ENCODE data around the gene BAIAP2. TPM values are rescaled to one million over a fixed set of nuclear protein-coding genes. Genes with fewer than 3 reads are reported as not detected.
A peak's percentile ranks its signal among the peaks of the same experiment; 100 is the strongest.

BAIAP2 gene
- polyA plus RNA-seq, 1 donor from 2014 or later = 17.5 TPM

DNA sequence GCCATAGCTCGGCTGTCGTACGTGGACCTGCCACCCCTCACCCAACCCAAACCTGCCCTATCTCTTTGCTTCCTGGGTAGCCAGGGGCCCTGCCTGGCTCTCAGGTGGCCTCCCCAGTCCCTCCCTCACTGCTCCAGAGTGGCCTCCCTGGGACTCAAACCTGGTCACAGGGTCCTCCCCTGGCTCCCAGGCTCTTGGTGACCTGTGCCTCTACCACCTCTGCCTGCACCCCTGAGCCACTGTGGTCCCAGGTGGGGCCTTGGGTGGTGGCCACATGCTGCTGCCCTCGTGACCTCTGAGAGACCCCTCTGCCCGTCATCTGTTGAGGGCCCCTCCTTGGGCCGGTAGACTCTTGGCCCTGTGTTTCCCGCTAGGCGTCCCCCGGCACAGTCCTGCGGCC, 65.7 kb downstream of the BAIAP2 start:
- Histone ChIP-seq H2AFZ (ENCODE audit: low read depth, low read length) (no peak overlapping the region), H3K27me3 (ENCODE audit: insufficient read depth, low read depth, low read length) (no peaks in the 10 kb centered on the region), H3K4me3 (ENCODE audit: low read length) (no peak overlapping the region), H3K9ac (ENCODE audit: low read length) (no peak overlapping the region), H3K36me3 (ENCODE audit: insufficient read depth, low read length) (no peaks in the 10 kb centered on the region), H3K9me2 (ENCODE audit: insufficient read depth, low read length) (no peaks in the 10 kb centered on the region), H3K79me2 (replicated peaks; ENCODE audit: insufficient read depth, low read length) (no peaks in the 10 kb centered on the region), H3K27ac (ENCODE audit: low read length) (no peak overlapping the region), H4K20me1 (ENCODE audit: insufficient read depth) (no peaks in the 10 kb centered on the region), H3F3A (ENCODE audit: insufficient read depth, low read length, poor library complexity, severe bottlenecking) (peaks cover 4% of the 10 kb centered on the region), H3K4me2 (ENCODE audit: low read length) (no peak overlapping the region), H3K9me3 (ENCODE audit: low read length) (no peaks in the 10 kb centered on the region)
- TF ChIP-seq POLR2AphosphoS5 (IDR thresholded peaks at IDR 0.05) = no peak
- no peak for TF ChIP-seq RAD21 (conservative IDR thresholded peaks at IDR 0.05)
- TF ChIP-seq EZH2 (IDR thresholded peaks at IDR 0.05; ENCODE audit: borderline replicate concordance, insufficient read depth, low read length, poor library complexity, severe bottlenecking) = no peak
- TF ChIP-seq MXI1 (conservative IDR thresholded peaks at IDR 0.05; ENCODE audit: poor library complexity, severe bottlenecking) = no peak
- TF ChIP-seq SMC3 (conservative IDR thresholded peaks at IDR 0.05; ENCODE audit: poor library complexity) = no peak
- TF ChIP-seq, protein P1, sequence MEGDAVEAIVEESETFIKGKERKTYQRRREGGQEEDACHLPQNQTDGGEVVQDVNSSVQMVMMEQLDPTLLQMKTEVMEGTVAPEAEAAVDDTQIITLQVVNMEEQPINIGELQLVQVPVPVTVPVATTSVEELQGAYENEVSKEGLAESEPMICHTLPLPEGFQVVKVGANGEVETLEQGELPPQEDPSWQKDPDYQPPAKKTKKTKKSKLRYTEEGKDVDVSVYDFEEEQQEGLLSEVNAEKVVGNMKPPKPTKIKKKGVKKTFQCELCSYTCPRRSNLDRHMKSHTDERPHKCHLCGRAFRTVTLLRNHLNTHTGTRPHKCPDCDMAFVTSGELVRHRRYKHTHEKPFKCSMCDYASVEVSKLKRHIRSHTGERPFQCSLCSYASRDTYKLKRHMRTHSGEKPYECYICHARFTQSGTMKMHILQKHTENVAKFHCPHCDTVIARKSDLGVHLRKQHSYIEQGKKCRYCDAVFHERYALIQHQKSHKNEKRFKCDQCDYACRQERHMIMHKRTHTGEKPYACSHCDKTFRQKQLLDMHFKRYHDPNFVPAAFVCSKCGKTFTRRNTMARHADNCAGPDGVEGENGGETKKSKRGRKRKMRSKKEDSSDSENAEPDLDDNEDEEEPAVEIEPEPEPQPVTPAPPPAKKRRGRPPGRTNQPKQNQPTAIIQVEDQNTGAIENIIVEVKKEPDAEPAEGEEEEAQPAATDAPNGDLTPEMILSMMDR (IDR thresholded peaks at IDR 0.05; ENCODE audit: poor library complexity, severe bottlenecking) = no peak
- TF ChIP-seq EP300 (conservative IDR thresholded peaks at IDR 0.05; ENCODE audit: poor library complexity, severe bottlenecking) = no peak
- TF ChIP-seq, protein P2, sequence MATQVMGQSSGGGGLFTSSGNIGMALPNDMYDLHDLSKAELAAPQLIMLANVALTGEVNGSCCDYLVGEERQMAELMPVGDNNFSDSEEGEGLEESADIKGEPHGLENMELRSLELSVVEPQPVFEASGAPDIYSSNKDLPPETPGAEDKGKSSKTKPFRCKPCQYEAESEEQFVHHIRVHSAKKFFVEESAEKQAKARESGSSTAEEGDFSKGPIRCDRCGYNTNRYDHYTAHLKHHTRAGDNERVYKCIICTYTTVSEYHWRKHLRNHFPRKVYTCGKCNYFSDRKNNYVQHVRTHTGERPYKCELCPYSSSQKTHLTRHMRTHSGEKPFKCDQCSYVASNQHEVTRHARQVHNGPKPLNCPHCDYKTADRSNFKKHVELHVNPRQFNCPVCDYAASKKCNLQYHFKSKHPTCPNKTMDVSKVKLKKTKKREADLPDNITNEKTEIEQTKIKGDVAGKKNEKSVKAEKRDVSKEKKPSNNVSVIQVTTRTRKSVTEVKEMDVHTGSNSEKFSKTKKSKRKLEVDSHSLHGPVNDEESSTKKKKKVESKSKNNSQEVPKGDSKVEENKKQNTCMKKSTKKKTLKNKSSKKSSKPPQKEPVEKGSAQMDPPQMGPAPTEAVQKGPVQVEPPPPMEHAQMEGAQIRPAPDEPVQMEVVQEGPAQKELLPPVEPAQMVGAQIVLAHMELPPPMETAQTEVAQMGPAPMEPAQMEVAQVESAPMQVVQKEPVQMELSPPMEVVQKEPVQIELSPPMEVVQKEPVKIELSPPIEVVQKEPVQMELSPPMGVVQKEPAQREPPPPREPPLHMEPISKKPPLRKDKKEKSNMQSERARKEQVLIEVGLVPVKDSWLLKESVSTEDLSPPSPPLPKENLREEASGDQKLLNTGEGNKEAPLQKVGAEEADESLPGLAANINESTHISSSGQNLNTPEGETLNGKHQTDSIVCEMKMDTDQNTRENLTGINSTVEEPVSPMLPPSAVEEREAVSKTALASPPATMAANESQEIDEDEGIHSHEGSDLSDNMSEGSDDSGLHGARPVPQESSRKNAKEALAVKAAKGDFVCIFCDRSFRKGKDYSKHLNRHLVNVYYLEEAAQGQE (IDR thresholded peaks at IDR 0.05; ENCODE audit: borderline replicate concordance) = no peak
- no peak for TF ChIP-seq TAF1 (IDR thresholded peaks at IDR 0.05; ENCODE audit: low read depth)

DNA sequence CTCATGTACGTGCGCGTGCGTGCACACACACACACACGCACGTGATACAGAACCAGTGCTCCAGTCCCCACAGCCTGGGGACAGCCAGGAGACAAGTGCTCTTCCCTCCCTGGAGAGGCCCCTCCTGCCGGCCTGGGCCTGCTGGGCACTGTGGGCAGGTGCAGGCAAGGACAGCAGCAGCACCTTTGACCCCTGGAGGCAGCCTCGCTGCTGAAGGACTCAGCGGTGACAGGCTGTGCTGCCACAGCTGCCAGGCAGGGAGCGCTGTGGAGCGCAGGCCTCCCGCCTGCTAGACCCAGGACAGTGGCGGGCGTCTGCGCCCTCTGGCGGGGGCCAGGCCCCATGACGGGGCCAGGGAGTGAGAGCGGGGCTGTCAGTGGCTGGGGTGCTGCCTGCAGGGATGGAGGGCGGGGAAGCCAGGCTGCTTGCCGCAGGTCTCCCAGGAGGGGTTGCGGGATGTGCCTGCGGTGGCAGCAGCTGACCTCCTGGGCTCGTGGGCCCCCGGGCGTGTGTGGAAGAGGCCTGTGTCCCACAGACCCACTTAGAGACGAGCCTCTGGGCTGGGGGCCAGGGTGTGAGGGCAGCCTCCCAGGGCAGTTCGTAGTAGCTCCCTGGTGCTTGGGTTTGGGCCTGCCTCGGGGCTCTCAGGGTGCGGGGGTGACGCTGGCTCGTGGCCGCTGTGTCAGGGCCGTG, 66.8 kb downstream of the BAIAP2 start:
- no peaks in the 10 kb centered on the region for H4K20me1 ChIP-seq (ENCODE audit: insufficient read depth)
- H3K36me3 ChIP-seq (ENCODE audit: insufficient read depth, low read length) = no peaks in the 10 kb centered on the region
- H3K79me2 ChIP-seq (replicated peaks; ENCODE audit: insufficient read depth, low read length) = no peaks in the 10 kb centered on the region
- TF ChIP-seq MXI1 (conservative IDR thresholded peaks at IDR 0.05; ENCODE audit: poor library complexity, severe bottlenecking) = no peak
- no peak for TF ChIP-seq EP300 (conservative IDR thresholded peaks at IDR 0.05; ENCODE audit: poor library complexity, severe bottlenecking)
- TF ChIP-seq EZH2 (IDR thresholded peaks at IDR 0.05; ENCODE audit: borderline replicate concordance, insufficient read depth, low read length, poor library complexity, severe bottlenecking) = no peak
- TF ChIP-seq, protein P2 (IDR thresholded peaks at IDR 0.05; ENCODE audit: borderline replicate concordance) = no peak
- peak; percentile 98 for TF ChIP-seq SMC3 (conservative IDR thresholded peaks at IDR 0.05; ENCODE audit: poor library complexity)
- TF ChIP-seq RAD21 (conservative IDR thresholded peaks at IDR 0.05) = peak; percentile 93
- TF ChIP-seq POLR2AphosphoS5 (IDR thresholded peaks at IDR 0.05) = no peak
- no peak for TF ChIP-seq TAF1 (IDR thresholded peaks at IDR 0.05; ENCODE audit: low read depth)
- TF ChIP-seq, protein P1 (IDR thresholded peaks at IDR 0.05; ENCODE audit: poor library complexity, severe bottlenecking) = peak; percentile 100
- H3K4me2 ChIP-seq (ENCODE audit: low read length) = no peak overlapping the region
- peak overlapping the region; percentile 26 for H3K9ac ChIP-seq (ENCODE audit: low read length)
- no peak overlapping the region for H2AFZ ChIP-seq (ENCODE audit: low read depth, low read length)
- no peaks in the 10 kb centered on the region for H3K9me3 ChIP-seq (ENCODE audit: low read length)
- no peak overlapping the region for H3K27ac ChIP-seq (ENCODE audit: low read length)
- no peaks in the 10 kb centered on the region for H3K27me3 ChIP-seq (ENCODE audit: insufficient read depth, low read depth, low read length)
- H3K4me3 ChIP-seq (ENCODE audit: low read length) = no peak overlapping the region
- no peaks in the 10 kb centered on the region for H3K9me2 ChIP-seq (ENCODE audit: insufficient read depth, low read length)
- H3F3A ChIP-seq (ENCODE audit: insufficient read depth, low read length, poor library complexity, severe bottlenecking) = no peaks in the 10 kb centered on the region
